Gastrocnemius medialis (tissue), 4 donors: Measurements from ENCODE around the gene LHFPL2. TPM values are rescaled to one million over a fixed set of nuclear protein-coding genes. Genes with fewer than 3 reads are reported as not detected.

Source experiments
- ATAC-seq, 2 donors: fragments of 150-250 bp; one replicate each; pipeline ENCODE4 v1.9.1; 2016
- DNase-seq, 2 donors: peaks; one replicate each; pipeline ENCODE4 v3.0.0-alpha.2; 2019
- H3K27ac ChIP-seq, 4 donors: fragments of 200-600 bp; sonication (generic); 1 replicate in 1 of 4; 2 replicates in 3 of 4; pipeline ENCODE4 v1.5.1; 2016 to 2018; ENCODE audit warnings: mild to moderate bottlenecking in 2 of 4, moderate library complexity in 1 of 4
- H3K27me3 ChIP-seq, 3 donors: fragments of 200-600 bp; sonication (generic) in 2 of 3; 1 replicate in 1 of 3; 2 replicates in 2 of 3; pipeline versions ENCODE4 v1.5.1 to v1.6.0; 2016 to 2019; ENCODE audit warnings: mild to moderate bottlenecking in 1 of 3, moderate library complexity in 1 of 3
- H3K36me3 ChIP-seq, 2 donors: fragments of 200-600 bp; sonication (generic) in 1 of 2; one replicate each; pipeline ENCODE4 v1.5.1; 2017 to 2018
- H3K4me1 ChIP-seq, 2 donors: fragments of 200-600 bp; sonication (generic) in 1 of 2; one replicate each; pipeline ENCODE4 v1.5.1; 2016 to 2017; ENCODE audit warnings: mild to moderate bottlenecking in 2 of 2
- H3K4me3 ChIP-seq, 4 donors: fragments of 200-600 bp; sonication (generic) in 3 of 4; 1 replicate in 1 of 4; 2 replicates in 3 of 4; pipeline ENCODE4 v1.5.1; 2016 to 2019; ENCODE audit warnings: mild to moderate bottlenecking in 2 of 4
- H3K9me3 ChIP-seq, 3 donors: fragments of 200-600 bp; sonication (generic) in 2 of 3; 1 replicate in 1 of 3; 2 replicates in 2 of 3; pipeline ENCODE4 v1.5.1; 2016 to 2019
- CTCF ChIP-seq, 5 experiments: fragments of 450-650 bp in 3 of 5; fragments of 200-600 bp in 2 of 5; sonication (generic) in 2 of 5; IDR thresholded peaks in 4 of 5; conservative IDR thresholded peaks in 1 of 5; 1 replicate in 4 of 5; 2 replicates in 1 of 5; pipeline ENCODE4 v1.5.1; 2016 to 2019; ENCODE audit warnings: antibody characterized with exemption in 5 of 5, mild to moderate bottlenecking in 3 of 5, moderate library complexity in 3 of 5
- POLR2A ChIP-seq, 2 donors: fragments of 450-650 bp; IDR thresholded peaks; one replicate each; pipeline ENCODE4 v1.6.1; 2017; ENCODE audit warnings: antibody characterized with exemption in 2 of 2, mild to moderate bottlenecking in 2 of 2, moderate library complexity in 2 of 2
- in situ Hi-C, 4 donors: fragments of 200-750 bp; cut with MboI; loops; one replicate each; pipeline versions ENCODE4 v1.15.0 to v1.8.0; 2017; ENCODE audit warnings: low sequenced_read_pairs in 4 of 4
- intact Hi-C: fragments of 100-400 bp; cut with DNase I; formaldehyde crosslinking; loops from one replicate; pipeline ENCODE4 v1.15.1; 2023; ENCODE audit warnings: low total_unique reads
- total RNA-seq, 4 donors: library from RNA; depleted of rRNA; stranded (reverse); fragments of >200 nt; gene quantifications; one replicate each; pipeline versions ENCODE4 v1.1.0 to v1.2.3, GENCODE V29; 2016

LHFPL2 gene
- total RNA-seq, 4 donors from 2014 or later, result 3.4 to 4.7 (median 3.5) TPM

- H3K9me3 ChIP-seq, result no peaks in the 10 kb centered on the region
- H3K27me3 ChIP-seq, result no peaks in the 10 kb centered on the region
- H3K36me3 ChIP-seq, result no peaks in the 10 kb centered on the region
- no peak overlapping the region for H3K27ac ChIP-seq
- in situ Hi-C loops, result no loop called here
- H3K4me1 ChIP-seq, result no peaks in the 10 kb centered on the region
- H3K4me3 ChIP-seq, result no peak overlapping the region
- ATAC-seq (no peak), DNase-seq (no peak)
- intact Hi-C loops, result no loop called here
- no peak for TF ChIP-seq CTCF (IDR thresholded peaks at IDR 0.05 in 4 of 5, conservative IDR thresholded peaks at IDR 0.05 in 1 of 5)
- TF ChIP-seq POLR2A (IDR thresholded peaks at IDR 0.05), result no peak
These were observed 36.1 kb downstream of the LHFPL2 start for GRCh38 chr5:78612227-78613150.

- Histone ChIP-seq H3K9me3 (no peaks in the 10 kb centered on the region), H3K4me1 (no peaks in the 10 kb centered on the region), H3K27ac (peak overlapping the region in 2 of 4 donors; percentile 7 to 27), H3K36me3 (no peaks in the 10 kb centered on the region), H3K27me3 (no peaks in the 10 kb centered on the region), H3K4me3 (no peak overlapping the region)
- ATAC-seq, result no peak
- intact Hi-C loops (no loop called here), in situ Hi-C loops (no loop called here)
- TF ChIP-seq CTCF (IDR thresholded peaks at IDR 0.05 in 4 of 5, conservative IDR thresholded peaks at IDR 0.05 in 1 of 5) (no peak), POLR2A (IDR thresholded peaks at IDR 0.05) (no peak)
- DNase-seq, result no peak
These were observed 37.4 kb downstream of the LHFPL2 start for GRCh38 chr5:78611126-78611605.

GRCh38 chr5:78610636-78611035 is 37.9 kb downstream of the LHFPL2 start:
- intact Hi-C loops, result no loop called here
- no peak for ATAC-seq
- no peak for DNase-seq
- Histone ChIP-seq H3K36me3 (no peaks in the 10 kb centered on the region), H3K4me3 (no peak overlapping the region), H3K9me3 (no peaks in the 10 kb centered on the region), H3K27me3 (no peaks in the 10 kb centered on the region), H3K4me1 (no peaks in the 10 kb centered on the region), H3K27ac (peak overlapping the region in 1 of 4 donors; percentile 7)
- TF ChIP-seq POLR2A (IDR thresholded peaks at IDR 0.05) (no peak), CTCF (IDR thresholded peaks at IDR 0.05 in 4 of 5, conservative IDR thresholded peaks at IDR 0.05 in 1 of 5) (no peak)
- in situ Hi-C loops, result no loop called here

GRCh38 chr5:78610163-78610583 is 38.4 kb downstream of the LHFPL2 start:
- DNase-seq (peak in 1 of 2 donors; percentile 19), ATAC-seq (no peak)
- in situ Hi-C loops (no loop called here), intact Hi-C loops (no loop called here)
- Histone ChIP-seq H3K4me1 (no peaks in the 10 kb centered on the region), H3K36me3 (no peaks in the 10 kb centered on the region), H3K9me3 (no peaks in the 10 kb centered on the region), H3K4me3 (no peak overlapping the region), H3K27ac (peak overlapping the region in 1 of 4 donors; percentile 11), H3K27me3 (no peaks in the 10 kb centered on the region)
- no peak for TF ChIP-seq CTCF (IDR thresholded peaks at IDR 0.05 in 4 of 5, conservative IDR thresholded peaks at IDR 0.05 in 1 of 5)
- no peak for TF ChIP-seq POLR2A (IDR thresholded peaks at IDR 0.05)
